Measurements from ENCODE around the gene TNP1.

Gene TNP1

DNA sequence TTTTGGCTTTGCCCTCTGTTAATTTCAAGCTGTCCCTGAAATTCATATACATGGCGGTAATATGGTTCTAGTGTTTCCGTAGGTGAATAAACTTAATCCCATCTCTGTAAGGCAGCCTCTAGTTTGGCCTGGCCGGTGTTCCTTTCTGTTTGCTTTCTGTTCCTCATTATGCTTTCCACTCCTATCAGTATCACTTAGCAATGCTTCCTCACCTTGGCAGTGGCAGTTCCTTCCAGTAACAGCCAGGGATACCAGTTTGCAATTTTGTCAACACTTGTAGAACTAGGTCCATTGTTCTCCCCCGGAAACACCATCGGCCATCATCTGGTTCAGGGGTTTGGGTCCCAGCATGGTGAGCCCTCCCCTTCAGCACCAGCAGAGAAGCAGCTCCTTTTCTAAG lies 18.2 kb upstream of the TNP1 start:
- intact Hi-C loops (cut with DNase I): no loop called here
- no peak for DNase-seq

DNA sequence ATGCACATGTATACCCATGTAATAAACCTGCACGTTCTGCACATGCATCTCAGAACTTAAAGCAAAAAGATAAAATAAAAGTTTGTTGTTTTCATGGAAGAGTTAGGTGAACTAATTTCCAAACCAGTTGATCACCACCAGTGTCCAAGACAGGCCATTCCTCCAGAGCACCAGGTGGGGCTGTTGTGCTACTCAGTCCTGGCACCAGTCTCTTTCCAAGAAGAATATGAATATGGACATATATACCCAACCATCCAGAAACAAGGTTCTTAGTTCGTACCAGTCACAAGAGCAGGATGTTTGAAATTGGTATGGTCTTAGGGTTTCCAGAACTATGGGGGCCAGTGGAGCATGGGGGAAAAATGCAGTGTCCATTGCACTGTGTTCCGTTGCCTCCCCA lies 17.2 kb upstream of the TNP1 start:
- no peak for DNase-seq

DNA sequence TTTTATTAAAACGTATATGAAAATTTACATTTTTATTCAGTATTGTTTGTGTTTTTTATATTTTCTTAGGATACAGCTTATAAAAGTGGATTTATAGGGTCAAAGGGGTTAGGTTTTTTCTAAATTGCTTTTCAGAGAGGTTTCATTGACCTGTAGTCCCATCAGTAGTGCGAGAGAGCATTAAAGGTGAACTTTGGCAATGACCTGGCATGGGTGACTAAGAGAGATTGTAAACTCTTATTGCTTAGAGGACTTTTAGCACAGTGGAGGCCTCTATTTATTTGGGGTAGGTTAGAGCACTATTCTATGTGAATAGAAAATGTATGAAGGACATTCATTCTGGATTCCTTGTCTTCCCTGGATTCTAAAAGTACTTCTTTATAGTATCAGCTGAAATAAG lies 16.0 kb upstream of the TNP1 start:
- intact Hi-C loops (cut with DNase I): no loop called here
- no peak for DNase-seq

More for the DNA sequence above, 17.2 kb upstream of the TNP1 start:
- intact Hi-C loops (cut with DNase I): no loop called here

DNA sequence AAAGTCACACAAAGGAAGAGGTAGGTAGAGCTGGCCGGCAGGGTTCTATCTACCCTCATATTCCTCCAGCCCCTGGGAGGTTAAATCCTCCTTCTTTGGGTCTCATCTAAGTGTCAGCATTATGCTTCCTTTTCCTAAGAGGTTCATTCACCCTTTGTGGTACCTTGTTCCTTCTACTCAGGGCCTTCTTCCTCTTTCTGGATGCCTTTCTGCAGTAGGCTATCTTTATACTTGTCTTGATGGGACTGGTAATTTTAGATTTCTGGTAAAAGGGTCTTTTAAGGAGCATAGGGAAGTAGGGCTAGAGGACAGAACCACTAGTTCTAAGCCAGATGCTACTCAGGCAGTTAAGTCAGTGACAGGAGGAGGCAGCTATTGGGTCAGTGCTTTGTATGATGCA lies 13.7 kb upstream of the TNP1 start:
- no peak for DNase-seq
- intact Hi-C loops (cut with DNase I): no loop called here

DNA sequence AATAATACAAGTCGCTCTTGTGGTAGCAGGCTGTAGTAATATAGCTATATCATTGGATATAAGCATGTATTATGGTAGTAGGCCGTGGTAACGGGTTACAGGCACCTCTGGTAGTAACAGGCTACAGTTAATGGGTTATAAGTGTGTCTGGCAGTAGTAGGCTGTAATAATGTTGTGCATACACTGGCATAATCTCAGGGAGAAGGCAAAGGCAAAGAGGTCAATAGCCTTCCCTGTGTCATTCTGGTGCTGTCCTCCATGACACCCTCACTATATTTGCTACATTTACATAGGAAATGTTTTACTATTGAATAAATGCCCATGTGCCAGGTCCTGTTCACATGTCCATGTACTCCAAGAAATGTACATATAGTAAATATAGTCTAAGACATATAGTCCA lies 12.8 kb upstream of the TNP1 start:
- intact Hi-C loops (cut with DNase I): no loop called here
- DNase-seq: no peak

DNA sequence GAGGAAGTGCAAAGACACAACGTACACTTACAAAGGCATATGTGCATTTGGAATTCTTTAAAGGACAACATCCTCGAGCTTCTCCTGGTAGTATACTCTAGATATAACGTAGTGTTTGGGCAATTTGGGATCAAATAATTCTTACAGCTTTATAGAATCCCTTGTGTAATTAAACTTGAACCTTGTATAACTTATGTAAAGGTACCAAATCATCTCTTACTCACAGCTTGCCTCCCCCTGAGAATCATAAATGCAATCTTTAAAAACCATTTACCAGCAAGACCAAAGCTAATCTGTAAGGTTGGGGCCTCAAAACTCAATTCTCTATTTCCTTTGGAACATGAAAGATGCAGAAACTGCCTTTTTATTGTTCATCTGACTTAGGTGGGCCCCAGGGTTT lies 12.2 kb upstream of the TNP1 start:
- intact Hi-C loops (cut with DNase I): no loop called here

DNA sequence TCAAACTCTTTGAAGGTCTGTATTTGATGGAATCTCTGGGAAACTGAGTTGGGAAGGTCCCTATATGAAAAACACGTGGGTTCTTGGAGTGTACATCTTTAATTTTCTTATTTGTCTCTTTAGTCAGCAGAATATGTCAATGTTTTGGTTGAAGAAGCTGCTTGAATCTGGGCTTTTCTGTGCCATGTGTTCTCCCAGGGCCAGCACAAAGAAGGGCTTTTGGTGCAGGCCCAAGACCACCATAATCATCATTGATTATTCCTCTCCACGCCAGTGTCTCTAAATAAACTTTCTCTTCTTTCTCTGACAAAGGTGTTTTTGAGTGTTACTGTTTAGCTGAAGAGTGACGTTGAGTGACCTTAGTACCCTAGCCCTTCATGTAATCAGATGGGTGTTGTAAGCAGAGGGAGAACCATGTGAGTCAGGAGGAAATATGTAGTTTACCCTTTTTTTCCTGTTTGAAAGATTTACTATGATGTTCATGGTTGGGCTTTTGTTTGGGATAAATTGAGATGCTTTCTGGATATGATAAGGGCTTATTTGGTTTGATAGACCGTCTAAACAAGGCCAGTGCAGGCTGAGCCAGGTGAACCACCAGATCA lies 11.6 kb upstream of the TNP1 start:
- intact Hi-C loops (cut with DNase I): no loop called here

More for the DNA sequence above, 12.2 kb upstream of the TNP1 start:
- DNase-seq: no peak

DNA sequence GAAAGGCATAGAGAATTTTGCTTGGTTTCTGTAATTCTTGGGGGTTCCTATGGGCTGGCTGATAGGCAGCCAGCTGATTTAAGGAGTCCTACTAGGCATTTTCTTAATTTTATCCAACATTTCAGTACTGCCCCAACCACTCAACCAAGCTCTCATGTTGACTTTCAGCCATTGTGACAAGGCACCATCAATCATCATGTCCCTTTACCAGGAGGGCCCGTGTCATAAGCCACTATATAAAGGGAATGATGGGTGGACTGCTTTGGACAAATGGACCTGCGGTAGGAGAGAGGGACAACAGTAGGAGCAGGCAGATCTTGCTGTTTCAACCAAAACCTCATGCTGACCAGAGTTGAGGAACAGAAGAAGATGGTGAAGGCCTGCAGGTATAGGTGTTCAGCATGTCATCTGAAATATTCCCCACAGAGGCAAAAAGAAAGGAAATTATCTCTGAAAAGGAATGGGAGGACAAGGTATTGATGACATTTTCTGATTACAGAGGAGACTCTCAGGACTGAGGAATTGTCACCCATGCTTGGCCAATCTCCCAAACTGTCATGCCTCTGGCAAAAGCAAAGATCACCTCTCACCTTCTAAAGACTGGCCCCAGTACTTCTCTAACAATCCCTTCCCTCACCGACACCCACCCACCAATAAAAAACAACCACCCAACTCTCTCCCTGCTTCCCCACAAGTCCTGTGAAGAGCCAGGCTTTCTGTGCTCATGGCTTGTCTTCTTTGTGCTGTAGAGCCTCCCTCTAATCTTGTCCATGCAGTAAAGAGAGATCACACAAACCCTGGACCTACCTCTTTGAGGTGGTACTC lies 10.9 kb upstream of the TNP1 start:
- intact Hi-C loops (cut with DNase I): no loop called here
- no peak for DNase-seq

More for the DNA sequence above, 11.6 kb upstream of the TNP1 start:
- DNase-seq: no peak

DNA sequence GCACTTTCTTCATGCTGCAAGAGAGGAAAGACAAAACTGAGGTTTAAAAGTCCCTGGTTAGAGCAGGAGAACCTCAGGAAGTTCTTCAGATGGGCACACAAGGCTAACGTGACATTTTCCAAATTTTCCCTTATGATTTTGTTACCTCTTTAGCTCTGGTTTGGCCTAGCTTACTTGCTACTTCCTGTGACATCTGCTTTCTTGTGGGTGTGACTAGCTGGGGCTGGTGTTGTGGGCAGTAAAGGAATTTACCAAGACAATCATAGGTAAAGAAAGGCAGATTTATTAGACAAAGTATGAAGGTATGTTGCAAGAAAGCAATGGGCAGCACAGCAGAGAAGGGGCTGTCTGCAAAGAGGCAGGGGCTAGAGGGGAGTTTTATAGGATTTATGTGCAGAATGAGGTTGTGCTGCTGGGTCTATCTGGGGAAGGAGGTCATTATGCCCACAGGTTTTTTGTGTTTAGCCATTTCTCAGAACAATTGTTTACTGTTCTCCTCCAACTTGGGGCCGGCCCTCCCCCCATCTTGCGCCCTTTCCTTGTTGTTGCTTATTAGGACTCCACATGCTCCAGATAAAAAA lies 6.7 kb upstream of the TNP1 start:
- DNase-seq: no peak
- intact Hi-C loops (cut with DNase I): no loop called here

DNA sequence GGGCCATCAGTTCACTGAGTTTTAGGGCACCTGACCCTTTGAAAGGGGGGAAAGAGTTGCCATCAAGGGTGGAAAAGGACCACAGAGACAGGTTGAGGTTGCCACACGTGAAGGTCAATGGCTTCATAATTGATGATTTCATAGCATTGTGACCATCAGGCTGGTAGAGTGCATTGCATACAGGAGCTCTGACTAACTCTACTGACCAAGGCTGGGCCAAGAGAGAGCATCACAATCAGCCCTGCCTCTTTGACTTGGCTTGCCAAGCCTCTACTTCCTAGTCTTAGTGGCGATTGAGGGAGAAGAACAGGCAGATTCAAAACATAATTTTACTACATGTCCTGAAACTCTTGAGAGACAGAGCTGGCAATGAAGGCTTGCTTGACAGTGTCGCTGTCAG lies 5.8 kb upstream of the TNP1 start:
- no peak for DNase-seq
- intact Hi-C loops (cut with DNase I): no loop called here

DNA sequence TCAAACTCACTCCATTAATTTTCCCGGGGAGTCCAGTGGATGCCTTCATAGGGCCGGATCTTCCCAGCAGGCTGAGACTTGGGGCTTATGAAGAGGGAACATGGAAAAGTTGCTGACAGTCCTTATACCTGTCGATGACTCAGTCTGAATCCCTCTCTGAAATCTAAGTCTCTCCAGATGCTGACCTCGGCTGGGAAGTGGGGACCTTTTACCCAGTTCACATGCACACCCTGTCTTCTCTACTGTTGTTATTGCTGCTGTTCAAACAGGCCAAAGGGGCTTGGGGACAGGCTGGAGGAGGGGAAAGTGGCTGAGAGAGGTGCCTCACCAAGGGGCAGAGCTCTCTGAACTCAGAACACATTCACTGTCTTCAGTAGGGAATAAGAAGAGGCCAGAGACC lies 4.1 kb upstream of the TNP1 start:
- intact Hi-C loops (cut with DNase I): no loop called here

DNA sequence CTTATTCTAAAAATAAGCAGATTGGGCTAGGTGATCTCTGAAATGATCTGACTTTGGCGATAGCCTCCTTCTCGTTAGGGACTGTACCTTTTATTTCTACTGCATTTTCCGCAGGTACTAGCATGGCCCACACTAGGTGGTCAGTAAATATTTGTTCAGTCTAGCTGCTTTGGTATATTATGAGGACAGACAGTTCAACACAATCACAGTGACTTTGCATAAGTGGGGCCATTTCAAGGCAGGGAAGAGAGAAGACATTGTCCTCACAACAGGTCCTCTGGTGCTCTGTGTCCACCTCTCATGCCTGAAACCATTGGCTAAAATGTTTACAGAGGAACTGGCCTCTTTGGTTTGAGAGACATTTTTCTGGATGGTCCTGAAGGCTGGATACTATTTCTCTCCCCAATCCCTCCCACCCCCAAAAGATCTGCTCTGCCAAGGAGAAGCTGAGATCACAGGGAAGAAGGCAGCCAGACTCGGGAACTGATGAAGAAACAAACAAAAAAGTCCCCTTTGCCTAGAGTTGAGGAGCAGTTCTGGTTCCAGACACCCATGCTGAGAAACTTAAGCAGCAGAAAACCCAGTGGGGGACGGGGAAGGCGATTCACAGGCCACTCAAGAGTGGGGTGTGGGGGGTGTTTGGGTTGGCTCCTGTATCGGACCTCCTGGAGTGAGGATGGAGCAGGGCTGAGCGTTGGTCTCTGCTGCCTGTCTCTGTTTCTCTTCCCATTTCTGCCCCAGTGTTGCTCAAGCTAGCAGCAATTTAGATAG lies 2.9 kb upstream of the TNP1 start:
- no peak for DNase-seq
- intact Hi-C loops (cut with DNase I): no loop called here

More for the DNA sequence above, 4.1 kb upstream of the TNP1 start:
- DNase-seq: no peak

DNA sequence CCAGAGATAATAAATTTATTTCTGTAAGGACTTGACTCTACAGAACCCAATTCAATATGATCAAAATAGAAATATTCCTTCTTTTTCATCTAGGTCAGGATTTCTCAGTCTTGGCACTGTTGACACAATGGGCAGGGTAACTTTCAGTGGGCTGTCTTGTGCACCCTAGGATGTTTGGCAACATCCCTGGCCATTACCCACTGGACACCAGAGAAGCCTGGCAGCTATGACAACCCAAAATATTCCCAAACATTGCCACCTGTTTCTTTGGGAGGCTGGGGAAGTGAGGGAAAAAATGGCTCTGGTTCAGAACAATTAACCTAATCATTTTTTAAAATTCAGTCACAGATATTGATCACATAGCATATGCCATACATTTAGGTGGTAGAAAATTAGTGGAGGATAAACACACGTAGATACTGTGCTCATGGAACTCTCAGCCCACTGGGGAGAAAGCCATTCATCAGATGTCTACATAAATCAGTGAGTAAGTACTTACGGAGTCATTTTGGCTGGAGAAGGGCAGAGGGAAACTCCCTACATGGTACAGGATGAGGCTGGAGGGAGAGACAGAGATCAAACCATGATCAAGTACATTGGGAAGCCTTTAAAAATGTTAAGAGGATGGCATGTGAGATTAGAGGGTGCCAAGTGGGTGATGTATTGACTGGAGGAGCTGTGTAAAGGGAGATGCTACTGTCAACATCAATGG lies 718 bp upstream of the TNP1 start:
- no peak for DNase-seq
- intact Hi-C loops (cut with DNase I): no loop called here

DNA sequence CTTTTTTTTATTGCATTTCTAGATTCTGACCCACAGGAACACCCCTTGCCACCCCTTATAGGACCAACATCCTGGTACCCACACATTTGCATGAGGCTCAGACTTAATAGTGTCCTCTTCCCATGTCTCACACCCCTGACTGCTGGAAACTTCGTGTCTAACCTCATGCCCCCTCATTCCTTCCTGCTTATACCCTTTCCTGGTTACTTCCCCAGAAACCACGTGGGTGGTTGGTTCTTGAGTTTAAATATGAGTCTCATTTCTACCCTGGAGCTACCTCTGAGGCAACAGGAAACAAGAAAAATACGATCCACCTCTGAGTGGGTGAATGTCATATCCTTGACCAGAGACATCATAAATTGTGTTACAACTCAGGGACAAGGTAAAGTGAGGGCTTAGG lies 1.6 kb downstream of the TNP1 start:
- intact Hi-C loops (cut with DNase I): no loop called here

DNA sequence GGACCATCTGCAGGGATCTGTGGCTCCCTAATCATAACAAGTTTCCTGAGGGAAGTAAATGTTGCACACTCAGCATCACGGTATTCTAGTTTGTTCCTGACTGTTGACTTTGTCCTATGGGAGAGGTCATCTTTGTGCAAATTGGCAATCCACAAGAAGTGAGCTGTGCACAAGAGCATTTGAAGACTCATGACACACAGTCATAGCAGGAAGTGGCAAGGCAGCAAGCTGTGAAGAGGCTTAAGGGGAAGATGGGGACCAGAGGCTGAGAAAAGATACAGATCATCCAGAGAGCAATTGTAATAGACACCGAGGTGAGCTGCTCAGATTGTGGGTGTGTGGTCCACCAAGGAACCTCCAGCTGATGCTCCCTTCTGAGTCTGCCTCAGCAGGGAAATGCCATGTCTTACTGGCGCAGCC lies 2.7 kb downstream of the TNP1 start:
- no peak for DNase-seq
- intact Hi-C loops (cut with DNase I): no loop called here

More for the DNA sequence above, 1.6 kb downstream of the TNP1 start:
- DNase-seq: no peak

DNA sequence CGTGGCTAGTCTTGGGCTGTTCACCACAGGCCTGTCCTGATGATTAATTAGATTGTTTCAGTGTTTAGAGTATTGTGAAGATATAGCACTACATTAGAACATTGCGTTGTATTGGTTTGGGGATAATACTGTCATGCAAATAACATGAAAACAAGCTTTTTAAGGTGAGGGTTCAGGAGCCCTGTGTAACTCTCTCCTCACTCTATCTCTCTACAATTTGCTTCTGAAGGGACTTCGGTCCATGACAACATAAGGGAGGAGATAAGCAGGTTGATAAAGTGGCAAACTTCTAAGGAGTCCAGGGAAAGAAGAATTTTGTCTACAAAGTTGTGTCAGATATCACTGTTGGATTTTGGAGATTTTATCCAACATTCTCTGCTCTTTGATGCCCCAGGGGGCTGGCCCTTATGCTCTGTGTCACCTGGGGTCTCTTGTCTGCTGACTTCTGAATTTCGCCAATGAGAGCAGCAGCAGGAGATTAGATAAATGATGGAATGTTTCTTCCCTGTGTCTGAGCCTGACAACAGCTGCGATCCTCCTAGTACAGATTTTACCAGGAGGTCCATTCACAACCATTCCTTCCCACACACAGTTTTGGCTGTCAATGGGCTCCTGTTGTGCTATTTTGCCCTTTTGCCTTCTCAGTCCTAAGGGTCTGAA lies 3.3 kb downstream of the TNP1 start:
- intact Hi-C loops (cut with DNase I): no loop called here
- DNase-seq: no peak

DNA sequence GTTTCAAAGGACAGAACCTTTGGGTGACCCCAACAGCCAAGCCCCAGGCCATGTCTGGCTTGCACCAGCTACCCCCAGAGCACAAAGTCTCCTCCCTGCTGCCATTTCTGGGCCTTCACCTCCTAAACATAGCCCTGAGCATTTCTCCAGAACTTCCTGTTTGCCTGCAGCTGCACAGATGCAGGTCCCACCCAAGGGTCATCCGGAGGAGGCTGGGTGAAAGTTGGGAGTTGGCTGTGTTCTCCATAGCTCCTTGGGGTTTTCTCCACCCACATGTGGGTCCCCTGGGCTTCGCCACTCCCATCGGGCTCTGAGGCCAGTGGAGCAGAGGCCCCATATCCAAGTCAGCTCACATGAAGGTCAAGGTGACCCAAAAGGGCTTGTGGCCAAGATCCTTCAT lies 4.3 kb downstream of the TNP1 start:
- intact Hi-C loops (cut with DNase I): no loop called here
- DNase-seq: no peak

DNA sequence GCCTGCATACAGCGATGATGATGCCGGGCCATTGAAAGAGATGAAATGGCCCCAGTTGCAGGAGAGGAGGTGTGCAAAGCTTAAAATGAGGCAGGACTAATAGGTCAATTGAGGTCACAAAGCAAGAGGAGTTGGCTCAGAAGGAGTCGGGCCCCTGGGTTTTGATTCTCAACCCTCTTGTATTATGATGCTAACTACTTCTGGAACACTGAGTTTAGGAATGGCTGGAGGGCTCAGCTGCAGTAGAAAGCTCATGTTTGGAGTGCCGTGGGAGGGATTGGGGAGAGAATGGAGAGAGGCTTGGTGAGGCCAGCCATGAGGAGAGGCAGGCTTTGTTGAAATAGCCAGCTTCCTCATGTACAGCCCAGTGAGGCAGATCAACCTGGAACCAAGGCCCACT lies 4.8 kb downstream of the TNP1 start:
- intact Hi-C loops (cut with DNase I): no loop called here
- DNase-seq: no peak

Data from head of caudate nucleus (tissue), 42 donors.